Stimulated activated naive CD8-positive, alpha-beta T cell treated with anti-CD3 and anti-CD28 coated beads, Interleukin-15, Interleukin-2, amounts not matched to agents 100 ng/mL and 50 ng/mL, for 24 hours (primary cell): ENCODE results near the gene PDZD7.

Source experiments
- H3K27ac Mint-ChIP-seq: one replicate; pipeline ENCODE4 v1.8.0; 2021; ENCODE audit warnings: mild to moderate bottlenecking, mixed read lengths
- H3K27me3 Mint-ChIP-seq: one replicate; pipeline ENCODE4 v1.8.0; 2021; ENCODE audit warnings: mixed read lengths
- H3K36me3 Mint-ChIP-seq: one replicate; pipeline ENCODE4 v1.8.0; 2021; ENCODE audit warnings: low read depth, mixed read lengths
- H3K4me1 Mint-ChIP-seq: one replicate; pipeline ENCODE4 v1.8.0; 2021; ENCODE audit warnings: low read depth, mixed read lengths
- H3K4me3 Mint-ChIP-seq: one replicate; pipeline ENCODE4 v1.8.0; 2021; ENCODE audit warnings: mild to moderate bottlenecking, mixed read lengths
- H3K9me3 Mint-ChIP-seq: one replicate; pipeline ENCODE4 v1.8.0; 2021; ENCODE audit warnings: mixed read lengths

Gene PDZD7

GRCh38 chr10:101031128-101031795, at the start of gene PDZD7, which contains the start of gene SFXN3:
Gene PDZD7, minus strand, starts transcription at chr10:101031129. Its CDS starts 910 bp downstream, at chr10:101030219.
Gene SFXN3, plus strand, starts transcription at chr10:101031234. Its CDS starts 3,461 bp downstream, at chr10:101034695.
- H3K27ac Mint-ChIP-seq = peak within 1 kb of the TSS; percentile 83
- H3K4me1 Mint-ChIP-seq = peaks cover 28% of the 10 kb centered on the region
- H3K36me3 Mint-ChIP-seq = no peaks in the 10 kb centered on the region
- H3K27me3 Mint-ChIP-seq = no peaks in the 10 kb centered on the region
- peak within 1 kb of the TSS; percentile 87 for H3K4me3 Mint-ChIP-seq
- H3K9me3 Mint-ChIP-seq = no peaks in the 10 kb centered on the region

GRCh38 chr10:101079874-101080273, 48.9 kb upstream of the PDZD7 start:
- Mint-ChIP-seq H3K36me3 (no peaks in the 10 kb centered on the region), H3K27me3 (peaks cover 61% of the 10 kb centered on the region), H3K4me1 (no peaks in the 10 kb centered on the region), H3K4me3 (no peak overlapping the region), H3K27ac (no peak overlapping the region), H3K9me3 (no peaks in the 10 kb centered on the region)

- no peak overlapping the region for H3K4me3 Mint-ChIP-seq
- H3K27me3 Mint-ChIP-seq = peaks cover 69% of the 10 kb centered on the region
- H3K9me3 Mint-ChIP-seq = no peaks in the 10 kb centered on the region
- H3K27ac Mint-ChIP-seq = no peak overlapping the region
- peaks cover 2% of the 10 kb centered on the region for H3K4me1 Mint-ChIP-seq
- H3K36me3 Mint-ChIP-seq = no peaks in the 10 kb centered on the region
Observed at GRCh38 chr10:101076630-101077029, 45.7 kb upstream of the PDZD7 start.

DNA sequence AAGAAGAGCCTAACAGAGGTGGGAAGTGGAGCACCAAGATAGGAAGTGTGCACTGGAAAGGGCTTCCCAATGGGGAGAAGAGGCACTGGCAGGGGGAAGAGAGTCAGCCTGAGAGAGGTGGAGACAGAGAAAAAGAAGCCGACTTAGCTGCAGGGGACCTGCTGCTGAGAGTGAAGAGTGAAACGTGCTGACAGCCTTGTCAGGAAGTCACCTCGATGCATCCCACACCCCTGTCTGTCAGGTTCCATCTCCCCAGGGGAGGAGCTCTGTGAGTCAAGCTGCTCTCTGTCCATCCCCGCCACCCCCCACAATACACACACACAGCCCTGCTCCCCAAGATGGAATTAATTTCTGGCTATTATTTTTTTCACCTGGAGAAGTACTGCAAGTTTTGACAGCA, 44.8 kb upstream of the PDZD7 start:
- Mint-ChIP-seq H3K4me1 (peaks cover 7% of the 10 kb centered on the region), H3K36me3 (no peaks in the 10 kb centered on the region), H3K27ac (no peak overlapping the region), H3K4me3 (no peak overlapping the region), H3K27me3 (peaks cover 64% of the 10 kb centered on the region), H3K9me3 (no peaks in the 10 kb centered on the region)

- peaks cover 46% of the 10 kb centered on the region for H3K27me3 Mint-ChIP-seq
- no peaks in the 10 kb centered on the region for H3K36me3 Mint-ChIP-seq
- H3K9me3 Mint-ChIP-seq = no peaks in the 10 kb centered on the region
- H3K4me3 Mint-ChIP-seq = no peak overlapping the region
- H3K27ac Mint-ChIP-seq = no peak overlapping the region
- peaks cover 13% of the 10 kb centered on the region for H3K4me1 Mint-ChIP-seq
Observed at GRCh38 chr10:101073631-101074030, 42.7 kb upstream of the PDZD7 start.

GRCh38 chr10:101072923-101073322, 42.0 kb upstream of the PDZD7 start:
- peaks cover 13% of the 10 kb centered on the region for H3K4me1 Mint-ChIP-seq
- no peak overlapping the region for H3K27ac Mint-ChIP-seq
- no peak overlapping the region for H3K4me3 Mint-ChIP-seq
- H3K9me3 Mint-ChIP-seq = no peaks in the 10 kb centered on the region
- H3K27me3 Mint-ChIP-seq = peaks cover 42% of the 10 kb centered on the region
- no peaks in the 10 kb centered on the region for H3K36me3 Mint-ChIP-seq

DNA sequence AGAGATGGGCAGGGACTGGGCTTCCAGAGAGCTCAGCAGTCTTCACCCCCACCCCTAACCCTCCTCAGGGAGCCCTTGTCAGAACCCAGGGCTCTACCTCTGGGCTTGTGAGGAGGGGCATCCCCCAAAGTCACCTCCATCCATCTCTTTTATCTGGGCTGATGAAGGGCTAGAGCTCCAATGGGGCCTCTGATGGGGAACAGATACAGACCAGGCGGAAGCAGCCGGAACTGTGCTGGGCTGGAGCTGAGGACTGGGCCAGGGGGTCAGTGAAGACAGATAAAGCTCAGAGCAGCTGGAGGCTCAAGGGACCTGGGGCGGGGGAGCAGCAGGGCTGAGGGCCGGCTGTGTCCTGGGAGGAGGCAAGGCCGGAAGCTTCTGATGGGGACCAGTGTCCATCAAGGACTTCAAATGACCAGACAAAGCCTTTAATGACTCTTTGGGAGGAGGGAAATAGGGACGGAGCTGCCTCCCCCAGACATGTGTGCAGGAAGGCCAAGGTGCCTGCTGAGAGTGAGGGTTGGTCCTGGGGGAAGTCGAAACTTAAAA, 41.0 kb upstream of the PDZD7 start:
- H3K9me3 Mint-ChIP-seq = no peaks in the 10 kb centered on the region
- peaks cover 42% of the 10 kb centered on the region for H3K27me3 Mint-ChIP-seq
- H3K27ac Mint-ChIP-seq = no peak overlapping the region

DNA sequence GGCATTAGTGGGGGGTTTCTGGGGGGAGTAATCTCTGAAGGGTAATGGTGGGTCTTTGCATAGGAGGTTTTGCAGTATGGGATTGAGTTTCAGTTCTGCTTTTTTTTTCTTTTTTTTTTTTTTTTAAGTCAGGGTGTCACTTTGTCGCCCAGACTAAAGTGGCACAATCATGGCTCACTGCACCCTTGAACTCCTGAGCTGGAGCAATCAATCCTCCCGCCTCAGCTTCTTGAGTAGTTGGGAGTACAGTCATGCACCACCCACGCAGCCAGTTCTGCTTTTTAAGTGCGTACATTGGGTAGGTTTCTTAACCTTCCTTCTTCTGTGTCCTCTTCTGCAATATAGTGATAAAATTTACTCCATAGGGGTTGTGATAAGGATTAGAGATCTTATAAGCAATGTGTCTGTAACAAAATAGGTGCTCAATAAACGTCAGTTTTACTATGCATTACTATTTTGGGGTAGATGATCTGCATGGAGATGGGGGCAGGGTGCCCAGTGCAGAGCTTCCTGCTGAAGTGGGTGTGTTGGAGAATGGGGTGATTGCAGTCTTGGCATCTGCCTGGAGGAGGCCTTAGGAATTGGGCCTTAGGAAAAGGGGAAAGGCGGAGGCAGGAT, 40.4 kb upstream of the PDZD7 start:
- H3K4me3 Mint-ChIP-seq = no peak overlapping the region
- H3K36me3 Mint-ChIP-seq = no peaks in the 10 kb centered on the region
- no peak overlapping the region for H3K27ac Mint-ChIP-seq
- H3K4me1 Mint-ChIP-seq = peaks cover 20% of the 10 kb centered on the region
- H3K9me3 Mint-ChIP-seq = no peaks in the 10 kb centered on the region
- peaks cover 44% of the 10 kb centered on the region for H3K27me3 Mint-ChIP-seq

More for the DNA sequence above, 41.0 kb upstream of the PDZD7 start:
- Mint-ChIP-seq H3K36me3 (no peaks in the 10 kb centered on the region), H3K4me1 (peaks cover 17% of the 10 kb centered on the region), H3K4me3 (no peak overlapping the region)

GRCh38 chr10:101070098-101070497, 39.2 kb upstream of the PDZD7 start:
- Mint-ChIP-seq H3K4me3 (no peak overlapping the region), H3K4me1 (peaks cover 24% of the 10 kb centered on the region), H3K27ac (no peak overlapping the region), H3K9me3 (no peaks in the 10 kb centered on the region), H3K27me3 (peaks cover 44% of the 10 kb centered on the region), H3K36me3 (no peaks in the 10 kb centered on the region)

GRCh38 chr10:101069441-101069840, 38.5 kb upstream of the PDZD7 start:
- Mint-ChIP-seq H3K4me3 (no peak overlapping the region), H3K9me3 (no peaks in the 10 kb centered on the region), H3K4me1 (peaks cover 24% of the 10 kb centered on the region), H3K36me3 (no peaks in the 10 kb centered on the region), H3K27ac (no peak overlapping the region), H3K27me3 (peaks cover 48% of the 10 kb centered on the region)

DNA sequence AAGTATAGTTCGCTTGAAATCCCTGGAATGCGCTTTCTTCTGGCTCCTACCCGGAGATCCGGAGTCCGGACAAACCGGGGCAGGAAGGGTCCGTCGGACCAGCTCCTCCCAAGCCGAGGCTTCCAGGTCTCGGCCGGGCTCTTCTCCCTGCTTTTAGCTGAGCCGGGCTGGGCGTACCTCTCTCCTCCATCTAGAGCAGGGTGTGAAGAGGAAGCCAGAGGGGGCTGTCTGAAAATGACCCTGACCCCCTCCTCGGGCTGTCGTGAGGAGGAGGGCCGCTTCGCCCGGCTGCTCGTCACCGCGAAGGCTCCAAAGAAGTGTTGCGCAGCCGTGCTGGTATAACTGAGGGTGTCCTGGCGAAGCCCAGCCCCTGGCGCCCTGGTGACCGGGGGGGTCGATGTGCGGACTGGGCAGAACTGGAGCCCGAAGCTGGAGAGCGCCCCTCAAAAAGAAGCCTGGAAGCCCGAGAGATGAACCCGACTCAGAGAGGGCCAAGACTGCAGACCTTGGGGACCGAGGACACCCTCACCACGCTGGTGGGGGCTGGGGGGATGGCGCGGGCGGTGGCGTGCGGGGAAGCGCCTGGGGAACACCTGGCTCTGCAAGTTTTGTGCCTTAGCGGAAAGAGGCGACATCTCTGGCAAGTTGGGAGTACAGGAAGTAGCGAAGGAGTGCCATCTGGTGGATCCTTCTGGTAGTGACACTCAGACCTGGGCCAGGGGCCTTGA, 36.6 kb upstream of the PDZD7 start:
- Mint-ChIP-seq H3K4me3 (peak overlapping the region; percentile 76), H3K9me3 (no peaks in the 10 kb centered on the region), H3K4me1 (peaks cover 31% of the 10 kb centered on the region), H3K27ac (no peak overlapping the region), H3K36me3 (no peaks in the 10 kb centered on the region), H3K27me3 (peaks cover 47% of the 10 kb centered on the region)

GRCh38 chr10:101066896-101067355, 36.0 kb upstream of the PDZD7 start:
- H3K27ac Mint-ChIP-seq = no peak overlapping the region
- H3K4me1 Mint-ChIP-seq = peaks cover 35% of the 10 kb centered on the region
- H3K36me3 Mint-ChIP-seq = no peaks in the 10 kb centered on the region
- H3K27me3 Mint-ChIP-seq = peaks cover 41% of the 10 kb centered on the region
- no peaks in the 10 kb centered on the region for H3K9me3 Mint-ChIP-seq
- H3K4me3 Mint-ChIP-seq = peak overlapping the region; percentile 76

DNA sequence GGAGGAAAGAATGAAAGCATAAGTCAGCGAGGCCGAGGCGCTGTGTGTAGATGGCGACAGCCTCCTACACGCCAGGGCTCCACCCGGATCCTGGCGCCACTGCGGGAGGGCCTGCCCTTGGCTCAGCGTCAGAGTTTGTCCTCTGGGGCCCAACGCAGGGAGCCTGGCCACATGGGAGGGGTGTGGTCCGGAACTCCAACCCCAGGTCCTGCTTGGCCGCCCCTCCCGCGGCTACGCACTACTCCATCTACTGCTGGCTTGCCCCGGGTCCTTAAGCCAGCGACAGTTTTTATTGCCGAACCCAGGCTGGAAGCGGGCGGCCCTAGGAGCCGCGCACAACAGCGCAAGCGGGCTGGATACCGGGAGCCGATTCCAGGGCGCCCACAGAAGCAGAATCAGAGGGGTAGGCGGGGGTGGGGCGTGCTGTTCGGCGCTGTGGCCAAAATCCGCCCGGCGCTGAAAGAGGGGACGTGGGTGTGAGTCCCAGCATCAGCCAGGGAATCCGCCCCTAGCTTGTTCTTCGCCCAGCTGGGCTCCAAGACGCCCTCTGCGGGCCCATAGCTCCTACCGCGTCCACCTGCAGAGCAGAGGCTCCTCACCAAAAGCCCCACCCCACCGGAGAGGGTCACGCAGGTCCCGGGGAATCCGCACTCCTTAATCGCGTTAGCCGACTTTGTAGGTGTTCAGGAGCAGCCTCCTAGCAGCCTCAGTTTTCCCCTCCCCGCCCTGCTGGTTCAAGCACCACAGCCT, 35.4 kb upstream of the PDZD7 start:
- Mint-ChIP-seq H3K36me3 (no peaks in the 10 kb centered on the region), H3K4me3 (peak overlapping the region; percentile 56), H3K27ac (no peak overlapping the region), H3K4me1 (peaks cover 36% of the 10 kb centered on the region), H3K9me3 (no peaks in the 10 kb centered on the region), H3K27me3 (peaks cover 36% of the 10 kb centered on the region)

GRCh38 chr10:101065481-101066145, 34.7 kb upstream of the PDZD7 start:
- H3K36me3 Mint-ChIP-seq = no peaks in the 10 kb centered on the region
- no peaks in the 10 kb centered on the region for H3K9me3 Mint-ChIP-seq
- H3K4me1 Mint-ChIP-seq = peaks cover 34% of the 10 kb centered on the region
- H3K27me3 Mint-ChIP-seq = peaks cover 36% of the 10 kb centered on the region
- no peak overlapping the region for H3K27ac Mint-ChIP-seq
- H3K4me3 Mint-ChIP-seq = peak overlapping the region; percentile 56
